Activated CD8-positive, alpha-beta T cell treated with anti-CD3 and anti-CD28 coated beads, Interleukin-2, amount 10 ng/mL, durations not matched to agents 7 days and 5 days (primary cell): ENCODE results near the gene SYTL2. TPM values are rescaled to one million over a fixed set of nuclear protein-coding genes. Genes with fewer than 3 reads are reported as not detected.

Experiments
- ATAC-seq: fragments of 150-1000 bp; cut with Tn5 transposase; one replicate; pipeline ENCODE4 v1.10.0; 2021; ENCODE audit warnings: moderate library complexity
- CTCF ChIA-PET: fragments of 350-600 bp; sonication (Branson Sonifier 250); formaldehyde crosslinking; loops from one replicate; lab custom pipeline; 2021; ENCODE audit warnings: antibody characterized with exemption; lab: Charles Lee
- POLR2A ChIA-PET: fragments of 350-600 bp; sonication (Branson Sonifier 250); formaldehyde crosslinking; loops from one replicate; lab custom pipeline; 2021; ENCODE audit warnings: antibody characterized with exemption; lab: Charles Lee
- DNase-seq: peaks from one replicate; pipeline ENCODE4 v3.0.0-alpha.2; 2020
- H3K27ac Mint-ChIP-seq: one replicate; pipeline ENCODE4 v1.8.0; 2021; ENCODE audit warnings: mild to moderate bottlenecking, mixed read lengths
- H3K27me3 Mint-ChIP-seq: one replicate; pipeline ENCODE4 v1.8.0; 2021; ENCODE audit warnings: low read depth, mixed read lengths
- H3K36me3 Mint-ChIP-seq: one replicate; pipeline ENCODE4 v1.8.0; 2021; ENCODE audit warnings: low read depth, mixed read lengths
- H3K4me1 Mint-ChIP-seq: one replicate; pipeline ENCODE4 v1.8.0; 2021; ENCODE audit warnings: low read depth, mixed read lengths
- H3K4me3 Mint-ChIP-seq: one replicate; pipeline ENCODE4 v1.8.0; 2021; ENCODE audit warnings: mild to moderate bottlenecking, mixed read lengths
- H3K9me3 Mint-ChIP-seq: one replicate; pipeline ENCODE4 v1.8.0; 2022; ENCODE audit warnings: mixed read lengths; ENCODE audit not compliant: insufficient read depth
- total RNA-seq, 2 experiments: library from RNA; stranded (reverse); gene quantifications; one replicate each; pipeline ENCODE4 v1.2.3, GENCODE V29; 2021

The SYTL2 gene
- total RNA-seq, 2 experiments from 2014 or later = 29.3 to 31.2 TPM

DNA sequence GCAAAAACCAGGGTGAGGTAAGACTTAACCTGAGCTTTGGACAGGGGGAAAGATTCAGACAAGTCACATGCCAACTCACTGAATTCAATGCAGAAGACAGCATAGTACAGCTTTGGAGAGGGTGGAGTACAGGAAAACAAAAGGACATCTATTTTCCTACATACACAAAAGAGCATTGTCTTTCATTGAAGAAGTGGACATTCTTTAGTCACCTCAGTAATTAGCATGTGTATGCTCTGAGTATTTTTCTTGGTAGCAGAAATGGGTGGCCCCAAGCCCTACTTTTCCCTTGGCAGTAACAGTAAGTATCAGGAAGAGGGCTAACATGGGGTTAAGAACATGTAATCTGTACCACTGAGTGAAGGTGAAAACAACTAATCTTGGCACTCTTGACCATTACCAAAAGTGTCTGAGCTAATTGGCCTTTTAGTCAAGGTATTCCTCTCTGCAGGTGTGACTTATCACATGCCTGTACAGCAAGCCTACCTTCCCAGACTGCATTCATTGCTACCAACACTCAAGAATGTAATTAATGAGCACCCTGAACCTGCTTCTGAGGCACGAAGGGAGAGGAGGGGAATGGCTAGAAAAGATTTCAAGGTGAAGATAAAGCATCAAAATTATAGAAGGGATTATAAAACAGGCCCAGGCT, 33.9 kb downstream of the SYTL2 start:
- H3K4me3 Mint-ChIP-seq = no peak overlapping the region
- ChIA-PET CTCF (no interaction called here), POLR2A (interaction anchor here (0.6 kb wide), 1 partner anchor 265 kb away, joined by 3 read pairs; no protein-coding TSS in a partner anchor)
- H3K36me3 Mint-ChIP-seq = peaks cover 29% of the 10 kb centered on the region
- no peak for ATAC-seq
- H3K27me3 Mint-ChIP-seq = no peaks in the 10 kb centered on the region
- H3K9me3 Mint-ChIP-seq = peaks cover 9% of the 10 kb centered on the region
- DNase-seq = no peak
- H3K27ac Mint-ChIP-seq = no peak overlapping the region
- H3K4me1 Mint-ChIP-seq = peaks cover 32% of the 10 kb centered on the region

DNA sequence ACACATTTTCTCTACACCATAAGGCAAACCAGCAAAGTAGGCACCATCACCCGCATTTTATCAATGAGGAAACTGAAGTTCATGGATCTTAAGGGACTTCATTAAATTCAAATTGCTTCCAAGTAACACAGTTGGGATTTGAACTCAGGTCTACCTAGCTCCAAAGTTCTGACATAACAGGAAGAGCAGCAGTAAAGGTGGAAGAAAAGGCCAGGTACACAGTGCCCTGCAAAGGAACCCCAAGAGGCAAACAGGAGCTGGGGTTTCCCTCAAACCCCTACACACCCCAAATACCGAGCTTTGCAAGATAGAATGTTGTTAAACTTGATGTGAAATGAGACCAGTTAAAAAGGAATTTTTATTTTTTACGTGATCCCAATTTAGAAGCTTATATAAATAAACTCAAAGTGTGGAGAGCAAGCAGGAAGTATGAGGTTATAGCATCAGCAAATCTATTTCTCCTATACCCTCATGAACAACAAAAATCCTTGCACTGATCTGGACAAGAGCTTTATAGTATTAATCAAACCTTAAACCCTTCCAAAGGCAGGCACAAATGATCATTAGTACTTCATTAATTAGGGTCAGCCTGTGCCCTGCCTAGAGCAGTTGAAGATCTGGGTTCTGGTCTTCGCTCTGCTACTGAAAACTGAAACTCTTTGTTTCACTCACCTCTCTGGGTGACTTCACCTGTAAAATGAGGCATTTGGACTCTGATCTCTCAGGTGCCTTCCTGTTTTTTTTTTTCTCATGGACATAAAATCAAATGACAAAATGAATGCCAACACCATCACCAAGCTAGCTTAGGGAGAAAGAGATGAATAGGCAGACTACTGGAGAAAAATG, 36.5 kb downstream of the SYTL2 start:
- ATAC-seq (peak; percentile 30), DNase-seq (no peak)
- CTCF ChIA-PET = interaction anchor here (0.9 to 2.4 kb wide), 5 partner anchors 11 to 36 kb away, joined by 3 to 8 read pairs (median 5); no protein-coding TSS in a partner anchor
- no peaks in the 10 kb centered on the region for H3K27me3 Mint-ChIP-seq
- peaks cover 17% of the 10 kb centered on the region for H3K4me1 Mint-ChIP-seq
- H3K27ac Mint-ChIP-seq = peak overlapping the region; percentile 64
- peaks cover 27% of the 10 kb centered on the region for H3K36me3 Mint-ChIP-seq
- peaks cover 9% of the 10 kb centered on the region for H3K9me3 Mint-ChIP-seq
- no peak overlapping the region for H3K4me3 Mint-ChIP-seq
- POLR2A ChIA-PET = interaction anchor here (0.6 kb wide), 1 partner anchor 775 kb away, joined by 3 read pairs; no protein-coding TSS in a partner anchor

DNA sequence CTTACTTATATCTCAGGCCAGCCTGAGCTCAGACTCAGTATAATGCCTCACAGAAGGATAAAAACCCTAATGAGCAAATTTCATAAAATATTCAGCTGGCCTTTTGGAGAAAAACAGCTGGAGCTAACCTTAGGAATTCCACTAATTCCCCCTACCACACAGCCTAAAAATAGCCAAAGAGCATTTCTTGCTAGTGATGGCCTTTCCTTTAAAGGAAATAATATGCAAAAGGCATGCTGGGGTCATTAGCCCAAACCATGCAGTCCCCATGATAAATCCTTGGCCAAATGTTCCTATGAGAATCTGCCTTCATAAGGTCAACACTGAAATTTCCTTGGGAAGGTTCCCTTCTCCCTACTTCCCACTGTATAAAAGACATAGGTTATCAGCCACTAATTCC, 38.2 kb downstream of the SYTL2 start:
- Mint-ChIP-seq H3K9me3 (peaks cover 9% of the 10 kb centered on the region), H3K4me3 (no peak overlapping the region), H3K27ac (no peak overlapping the region), H3K27me3 (no peaks in the 10 kb centered on the region), H3K36me3 (peaks cover 24% of the 10 kb centered on the region), H3K4me1 (peaks cover 25% of the 10 kb centered on the region)
- DNase-seq (no peak), ATAC-seq (no peak)
- CTCF ChIA-PET = interaction anchor here (1.0 to 2.4 kb wide), 3 partner anchors 13 to 78 kb away, joined by 3 to 8 read pairs (median 5); no protein-coding TSS in a partner anchor
- POLR2A ChIA-PET = interaction anchor here (1.7 kb wide), 1 partner anchor 17 kb away, joined by 3 read pairs; no protein-coding TSS in a partner anchor

DNA sequence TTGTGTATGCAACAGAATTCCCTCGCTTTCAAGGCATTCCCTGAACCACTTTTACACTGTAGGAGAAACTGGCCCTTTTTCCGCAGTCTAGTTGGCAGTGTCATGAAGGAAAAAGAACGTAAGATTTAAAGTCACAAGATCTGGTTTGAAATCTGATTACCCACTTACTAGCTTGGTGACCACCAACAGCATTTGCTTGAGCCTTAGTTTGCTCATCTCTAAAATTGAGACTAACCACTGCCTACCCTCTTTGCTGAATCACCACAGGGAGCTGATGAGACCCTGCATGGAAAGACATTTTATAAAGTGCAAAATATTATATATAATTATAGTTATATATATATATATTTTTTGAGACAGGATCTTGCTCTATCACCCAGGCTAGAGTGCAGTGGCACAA, 39.4 kb downstream of the SYTL2 start:
- no peak for ATAC-seq
- no peak for DNase-seq
- Mint-ChIP-seq H3K36me3 (peaks cover 20% of the 10 kb centered on the region), H3K27me3 (no peaks in the 10 kb centered on the region), H3K27ac (no peak overlapping the region), H3K4me3 (no peak overlapping the region), H3K4me1 (peaks cover 21% of the 10 kb centered on the region), H3K9me3 (peaks cover 7% of the 10 kb centered on the region)
- ChIA-PET CTCF (interaction anchor here (1.3 kb wide), 1 partner anchor 83 kb away, joined by 5 read pairs; the partner anchor contains the start of gene CCDC83), POLR2A (interaction anchor here (1.7 kb wide), 1 partner anchor 16 kb away, joined by 3 read pairs; no protein-coding TSS in a partner anchor)

DNA sequence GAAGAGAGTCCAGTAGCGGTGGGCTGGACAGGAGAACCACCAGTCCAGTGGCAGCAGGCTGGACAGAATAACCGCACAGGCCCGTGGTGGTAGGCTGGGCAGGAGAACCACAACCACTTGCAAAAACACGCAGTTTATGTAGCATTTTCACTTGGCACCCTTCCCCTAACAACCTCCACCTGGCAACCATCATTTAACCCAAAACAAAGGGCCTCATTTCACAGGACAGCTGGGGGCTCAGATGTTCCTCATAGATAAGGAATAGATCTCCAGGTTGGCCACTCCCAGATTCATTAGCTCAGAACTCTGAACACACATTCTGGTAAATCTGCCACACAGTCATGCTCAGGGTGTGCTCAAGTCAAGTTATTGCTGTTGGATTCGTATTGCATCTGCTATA, 41.2 kb downstream of the SYTL2 start:
- Mint-ChIP-seq H3K36me3 (peaks cover 19% of the 10 kb centered on the region), H3K27me3 (no peaks in the 10 kb centered on the region), H3K4me1 (peaks cover 22% of the 10 kb centered on the region)

DNA sequence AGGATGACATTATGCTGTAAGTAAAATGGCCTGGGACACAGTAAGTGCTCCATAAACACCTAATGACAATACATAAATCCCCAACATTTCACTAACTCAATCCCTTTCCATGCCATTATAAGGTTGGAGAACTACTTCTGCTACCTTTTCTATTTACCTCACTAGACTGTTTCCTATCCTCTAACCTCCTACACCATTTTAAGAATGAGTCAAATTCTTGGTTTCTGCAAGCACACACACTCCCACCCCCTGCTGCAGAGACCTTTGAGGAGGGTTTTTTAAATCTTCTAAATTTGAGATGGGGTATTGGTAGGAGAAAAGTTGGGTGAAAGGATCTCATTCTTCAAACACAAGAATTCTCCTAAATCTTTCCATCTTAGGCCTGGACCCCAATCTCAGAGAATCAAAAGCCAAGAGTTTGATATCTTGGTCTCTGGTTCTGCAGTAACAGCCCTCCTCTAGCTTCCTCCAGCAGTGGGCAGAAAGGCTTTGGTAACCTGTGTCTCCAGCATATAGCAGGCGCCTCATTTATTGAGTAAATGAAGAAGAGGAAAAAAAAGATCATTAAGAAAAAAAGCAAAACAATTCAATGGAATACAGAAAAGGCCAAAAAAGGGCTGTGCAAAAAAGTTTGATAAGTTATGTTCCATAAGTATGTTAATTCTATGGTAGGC, 42.3 kb downstream of the SYTL2 start:
- Mint-ChIP-seq H3K4me1 (peaks cover 20% of the 10 kb centered on the region), H3K36me3 (peaks cover 19% of the 10 kb centered on the region), H3K27ac (no peak overlapping the region), H3K4me3 (no peak overlapping the region), H3K9me3 (no peaks in the 10 kb centered on the region), H3K27me3 (no peaks in the 10 kb centered on the region)
- ChIA-PET CTCF (no interaction called here), POLR2A (interaction anchor here (1.0 kb wide), 1 partner anchor 42 kb away, joined by 3 read pairs; no protein-coding TSS in a partner anchor)
- ATAC-seq (no peak), DNase-seq (no peak)

More for the DNA sequence above, 41.2 kb downstream of the SYTL2 start:
- Mint-ChIP-seq H3K4me3 (no peak overlapping the region), H3K27ac (no peak overlapping the region), H3K9me3 (no peaks in the 10 kb centered on the region)
- POLR2A ChIA-PET = no interaction called here
- no peak for DNase-seq
- CTCF ChIA-PET = no interaction called here
- ATAC-seq = no peak

DNA sequence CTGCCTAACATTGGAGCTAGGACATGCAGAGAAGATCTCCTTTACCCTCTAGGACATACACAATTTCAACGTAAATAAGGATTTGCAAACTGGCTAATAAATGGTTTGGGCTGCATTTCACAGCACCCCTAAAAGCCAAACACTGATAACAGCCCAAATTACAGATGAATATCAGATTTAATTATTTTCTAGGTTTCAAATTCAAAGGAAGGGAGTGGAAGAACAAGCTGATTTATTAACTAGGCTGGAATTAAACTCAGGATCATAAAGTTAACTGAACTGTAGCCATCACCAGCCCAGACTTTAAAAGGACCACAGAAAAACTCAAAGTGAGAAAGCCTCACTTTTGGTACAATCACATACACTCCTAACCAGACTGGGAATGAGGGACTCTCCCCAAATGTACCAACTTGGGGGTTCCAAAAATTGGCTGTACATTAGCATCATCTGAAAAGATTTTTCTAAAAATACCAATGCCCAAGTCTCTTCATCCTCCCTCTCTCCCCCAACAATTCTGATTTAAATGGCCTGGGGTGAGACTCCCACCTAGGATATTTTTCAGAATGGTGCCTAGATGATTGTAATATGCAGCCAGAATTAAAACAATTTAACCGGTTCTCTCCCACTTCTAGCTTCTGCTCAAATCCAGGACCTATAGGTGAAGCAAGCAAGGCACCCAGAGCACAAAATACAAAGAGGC, 43.5 kb downstream of the SYTL2 start:
- H3K4me1 Mint-ChIP-seq = peaks cover 16% of the 10 kb centered on the region
- POLR2A ChIA-PET = interaction anchor here (0.7 to 1.0 kb wide), 2 partner anchors 43 to 618 kb away, joined by 3 read pairs; no protein-coding TSS in a partner anchor
- H3K27ac Mint-ChIP-seq = no peak overlapping the region
- H3K36me3 Mint-ChIP-seq = peaks cover 18% of the 10 kb centered on the region
- CTCF ChIA-PET = interaction anchor here (0.9 kb wide), 1 partner anchor 59 kb away, joined by 3 read pairs; no protein-coding TSS in a partner anchor
- DNase-seq (no peak), ATAC-seq (no peak)
- no peak overlapping the region for H3K4me3 Mint-ChIP-seq
- H3K27me3 Mint-ChIP-seq = no peaks in the 10 kb centered on the region
- no peaks in the 10 kb centered on the region for H3K9me3 Mint-ChIP-seq

DNA sequence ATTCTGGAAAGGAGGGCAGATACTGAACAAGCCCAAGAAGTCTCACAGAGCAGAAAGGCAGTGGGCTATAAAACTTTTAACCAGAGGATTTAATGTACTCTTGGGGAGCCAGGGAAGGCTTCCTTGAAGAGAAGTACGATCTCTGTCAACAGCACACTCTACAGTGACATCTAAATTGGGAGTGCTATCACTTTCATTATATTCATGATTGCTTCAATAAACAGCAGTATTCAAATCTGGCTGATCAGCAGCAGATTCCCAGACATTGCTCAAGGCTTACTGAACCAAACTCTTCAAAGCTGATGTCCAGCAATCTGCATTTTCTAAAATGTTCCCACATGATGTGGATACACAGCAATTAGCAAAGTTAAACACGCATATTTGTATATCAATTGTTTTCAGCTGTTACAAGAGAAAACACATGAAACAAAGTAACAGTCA, 44.2 kb downstream of the SYTL2 start:
- ATAC-seq (no peak), DNase-seq (no peak)
- Mint-ChIP-seq H3K9me3 (no peaks in the 10 kb centered on the region), H3K4me1 (peaks cover 16% of the 10 kb centered on the region), H3K27ac (no peak overlapping the region), H3K36me3 (peaks cover 21% of the 10 kb centered on the region), H3K4me3 (no peak overlapping the region), H3K27me3 (no peaks in the 10 kb centered on the region)
- ChIA-PET POLR2A (no interaction called here), CTCF (interaction anchor here (0.9 to 1.7 kb wide), 2 partner anchors 10 to 60 kb away, joined by 3 to 5 read pairs; no protein-coding TSS in a partner anchor)

DNA sequence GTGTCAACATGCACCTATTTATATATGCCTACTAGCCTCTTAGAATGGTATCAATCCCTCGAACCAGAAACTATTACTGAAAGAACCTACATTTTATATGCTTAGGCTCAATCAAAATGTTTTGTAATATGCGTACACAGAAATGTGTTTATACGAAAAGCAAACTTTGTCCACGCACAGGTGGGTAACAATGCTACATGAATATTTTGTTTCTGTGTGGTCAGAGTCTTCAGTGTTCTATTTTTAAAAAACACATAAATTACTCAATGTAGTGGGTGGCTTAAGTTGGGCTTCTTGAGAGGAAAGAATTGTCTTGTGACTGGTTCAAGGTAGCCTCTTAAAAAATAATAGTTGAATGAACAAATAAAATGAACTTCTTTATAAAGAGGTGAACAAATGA, 46.1 kb downstream of the SYTL2 start:
- DNase-seq (no peak), ATAC-seq (no peak)
- Mint-ChIP-seq H3K36me3 (peaks cover 20% of the 10 kb centered on the region), H3K27ac (no peak overlapping the region), H3K4me3 (no peak overlapping the region), H3K4me1 (peaks cover 22% of the 10 kb centered on the region), H3K9me3 (no peaks in the 10 kb centered on the region), H3K27me3 (no peaks in the 10 kb centered on the region)
- POLR2A ChIA-PET = no interaction called here
- CTCF ChIA-PET = interaction anchor here (1.1 to 1.7 kb wide), 3 partner anchors 8 to 70 kb away, joined by 3 to 5 read pairs (median 5); no protein-coding TSS in a partner anchor

DNA sequence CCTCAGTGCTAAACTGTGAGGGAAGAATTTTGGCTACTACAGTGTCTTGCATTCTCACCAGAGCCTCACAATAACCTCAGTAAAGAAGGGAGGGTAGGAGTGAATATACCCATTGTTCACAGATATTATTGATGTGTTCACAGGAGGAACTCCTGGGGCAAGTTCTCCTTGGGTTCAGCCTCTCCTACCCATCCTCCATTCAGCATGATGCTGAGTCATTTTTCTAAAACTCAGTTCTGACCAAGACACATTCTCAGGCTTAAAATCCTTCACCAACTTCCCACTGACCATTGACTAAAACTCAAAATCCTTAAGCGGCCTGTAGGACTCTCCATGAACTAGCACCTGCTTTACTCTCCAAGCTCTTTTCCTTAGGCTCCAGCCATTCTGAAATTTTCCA, 48.7 kb downstream of the SYTL2 start:
- no peak overlapping the region for H3K4me3 Mint-ChIP-seq
- DNase-seq (no peak), ATAC-seq (no peak)
- no peaks in the 10 kb centered on the region for H3K27me3 Mint-ChIP-seq
- peaks cover 35% of the 10 kb centered on the region for H3K36me3 Mint-ChIP-seq
- no peaks in the 10 kb centered on the region for H3K9me3 Mint-ChIP-seq
- CTCF ChIA-PET = interaction anchor here (1.0 kb wide), 1 partner anchor 47 kb away, joined by 3 read pairs; no protein-coding TSS in a partner anchor
- H3K4me1 Mint-ChIP-seq = peaks cover 34% of the 10 kb centered on the region
- H3K27ac Mint-ChIP-seq = peak overlapping the region; percentile 22
- POLR2A ChIA-PET = no interaction called here
